ENCODE results near the gene ATP6V1B1.

ATP6V1B1 gene

DNA sequence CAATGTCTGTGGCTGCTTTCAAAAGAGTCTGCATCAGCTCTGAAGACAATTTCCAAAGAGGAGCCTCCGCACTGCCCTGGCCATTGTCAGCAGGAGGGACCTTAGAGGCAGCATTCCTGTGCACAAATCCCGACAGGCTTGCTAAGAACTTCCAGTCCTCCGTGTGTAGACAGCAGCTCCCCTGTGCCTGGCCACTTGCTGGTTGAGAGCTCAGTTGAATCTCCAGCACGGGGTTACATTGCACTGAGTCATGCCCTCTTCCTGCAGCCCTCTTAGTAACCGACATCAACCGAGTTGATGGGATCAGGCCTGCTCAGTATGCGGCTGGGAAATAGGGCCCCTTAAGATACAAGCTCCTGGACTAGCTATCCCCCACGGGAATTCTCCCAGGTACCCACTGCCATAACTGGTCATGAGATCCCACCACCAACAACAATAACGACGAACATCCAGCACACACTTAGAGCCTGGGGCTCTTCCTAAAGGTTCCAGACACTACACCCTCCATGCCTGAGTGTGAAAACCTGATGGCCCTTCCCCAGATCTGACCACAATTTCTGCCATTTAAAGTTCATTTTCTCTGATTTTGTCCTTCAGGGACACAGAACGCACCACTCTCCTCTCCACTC lies 12.0 kb downstream of the ATP6V1B1 start:
- DNase-seq = no peak

- DNase-seq = peak; percentile 76
Observed at GRCh38 chr2:70948337-70949003, 12.8 kb downstream of the ATP6V1B1 start.

- no peak for DNase-seq
Observed at GRCh38 chr2:70949086-70949485, 13.4 kb downstream of the ATP6V1B1 start.

GRCh38 chr2:70954886-70955285 lies 19.2 kb downstream of the ATP6V1B1 start:
- no peak for DNase-seq

DNA sequence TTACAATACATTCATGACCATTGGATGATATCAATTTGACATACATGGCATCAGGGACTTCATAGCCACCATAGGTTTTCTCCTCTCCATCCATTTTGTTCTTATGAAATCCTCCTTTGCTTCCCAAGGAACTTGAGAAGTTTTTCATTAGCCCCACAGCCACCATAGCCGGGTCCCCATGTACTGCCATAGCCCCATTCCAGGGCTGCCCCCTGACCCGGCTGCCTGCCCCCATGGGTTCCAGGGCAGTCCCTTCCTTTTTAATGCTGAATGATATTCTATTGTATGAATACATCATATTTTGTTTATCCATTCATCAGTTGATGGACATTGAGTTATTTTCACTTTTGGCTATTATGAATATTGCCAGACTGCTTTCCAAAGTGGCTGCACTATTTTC lies 20.4 kb downstream of the ATP6V1B1 start:
- DNase-seq = no peak

DNA sequence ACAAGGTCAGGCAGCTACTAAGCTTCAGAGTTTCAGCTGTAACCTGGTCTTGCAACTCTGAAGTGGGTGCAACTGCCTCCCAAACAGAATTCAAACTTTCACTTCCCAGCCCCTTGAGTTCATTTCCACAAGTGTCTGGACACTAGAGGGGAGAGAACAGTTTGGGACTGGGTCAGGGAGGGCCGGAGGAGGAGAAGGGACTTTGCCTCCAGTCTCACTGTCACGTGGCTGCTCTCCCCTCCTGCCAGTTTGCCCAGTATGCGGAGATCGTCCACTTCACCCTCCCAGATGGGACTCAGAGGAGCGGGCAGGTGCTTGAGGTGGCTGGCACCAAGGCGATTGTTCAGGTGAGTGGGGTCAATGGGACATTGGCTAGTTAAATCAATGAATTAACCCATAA lies 22.1 kb downstream of the ATP6V1B1 start:
- no peak for DNase-seq

DNA sequence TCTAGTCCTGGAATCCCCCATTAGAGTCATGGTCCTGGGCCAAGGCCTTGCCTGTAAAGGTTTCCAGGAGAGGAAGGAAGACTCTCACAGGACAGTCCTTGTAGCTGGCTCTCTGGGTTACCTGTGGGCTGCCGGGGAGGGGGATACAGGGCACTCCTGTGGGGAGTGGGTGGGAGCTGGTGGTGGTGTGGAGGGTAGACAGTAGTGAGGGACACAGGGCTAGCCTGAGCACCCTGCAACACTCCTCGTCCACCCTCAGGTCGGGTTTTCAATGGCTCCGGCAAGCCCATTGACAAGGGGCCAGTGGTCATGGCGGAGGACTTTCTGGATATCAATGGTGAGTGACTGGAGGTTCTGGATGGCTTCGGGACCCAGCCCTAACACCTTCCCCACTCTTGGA lies 23.1 kb downstream of the ATP6V1B1 start:
- DNase-seq = peak; percentile 10

GRCh38 chr2:70959271-70959761 lies 23.6 kb downstream of the ATP6V1B1 start:
- DNase-seq = peak; percentile 12

- peak; percentile 16 for DNase-seq
Observed at GRCh38 chr2:70959851-70960832, 24.4 kb downstream of the ATP6V1B1 start.

DNA sequence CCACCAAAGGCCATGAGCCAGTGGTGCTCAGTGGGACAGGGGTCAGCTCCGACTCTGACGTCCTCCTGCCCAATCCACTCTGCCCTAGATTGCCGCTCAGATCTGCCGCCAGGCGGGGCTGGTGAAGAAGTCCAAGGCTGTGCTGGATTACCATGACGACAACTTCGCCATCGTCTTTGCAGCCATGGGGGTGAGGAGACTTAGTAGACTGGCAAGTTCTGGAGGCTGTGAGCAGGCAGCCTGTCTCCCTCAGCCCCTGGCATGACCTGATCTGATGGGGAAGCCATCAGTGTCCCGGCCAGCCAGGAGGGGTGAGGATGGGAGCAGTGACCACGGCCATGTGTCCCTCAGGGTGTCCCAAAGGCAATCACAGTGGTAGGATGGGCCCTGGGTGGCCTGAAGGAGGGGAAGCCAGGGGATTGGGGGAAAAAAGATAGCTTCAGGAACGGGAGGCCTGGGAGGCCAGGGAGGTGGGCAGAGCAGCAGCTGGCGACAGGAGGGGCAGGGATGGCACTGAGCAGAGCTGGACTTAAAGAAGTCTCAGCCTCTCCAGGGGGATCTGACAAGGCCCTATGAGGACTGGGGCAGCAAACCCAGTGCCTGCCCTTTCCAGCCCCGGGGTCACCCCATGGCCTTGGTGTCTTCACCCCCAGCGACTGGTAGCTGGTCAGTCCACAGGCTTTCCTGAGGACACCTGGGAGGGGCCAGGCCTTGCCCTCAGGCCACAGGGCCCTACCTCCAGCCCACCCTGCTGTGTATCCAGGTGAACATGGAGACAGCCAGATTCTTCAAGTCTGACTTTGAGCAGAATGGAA lies 25.3 kb downstream of the ATP6V1B1 start:
- peak; percentile 10 for DNase-seq

DNA sequence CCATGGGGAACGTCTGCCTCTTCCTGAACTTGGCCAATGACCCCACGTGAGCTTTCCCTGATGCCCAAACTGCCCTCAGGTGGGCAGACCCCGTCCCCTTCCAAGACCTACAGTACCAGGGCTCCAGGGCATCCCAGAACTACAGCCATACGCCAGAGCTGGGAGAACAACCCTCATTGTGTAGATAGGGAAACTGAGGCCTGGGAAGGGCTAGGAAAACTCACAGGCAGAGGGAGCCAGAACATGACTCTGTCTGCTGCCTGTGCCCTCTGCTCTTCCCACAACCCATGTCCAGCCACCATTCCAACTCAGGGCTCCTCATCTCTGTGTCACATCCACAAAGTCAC lies 25.9 kb downstream of the ATP6V1B1 start:
- DNase-seq = no peak

DNA sequence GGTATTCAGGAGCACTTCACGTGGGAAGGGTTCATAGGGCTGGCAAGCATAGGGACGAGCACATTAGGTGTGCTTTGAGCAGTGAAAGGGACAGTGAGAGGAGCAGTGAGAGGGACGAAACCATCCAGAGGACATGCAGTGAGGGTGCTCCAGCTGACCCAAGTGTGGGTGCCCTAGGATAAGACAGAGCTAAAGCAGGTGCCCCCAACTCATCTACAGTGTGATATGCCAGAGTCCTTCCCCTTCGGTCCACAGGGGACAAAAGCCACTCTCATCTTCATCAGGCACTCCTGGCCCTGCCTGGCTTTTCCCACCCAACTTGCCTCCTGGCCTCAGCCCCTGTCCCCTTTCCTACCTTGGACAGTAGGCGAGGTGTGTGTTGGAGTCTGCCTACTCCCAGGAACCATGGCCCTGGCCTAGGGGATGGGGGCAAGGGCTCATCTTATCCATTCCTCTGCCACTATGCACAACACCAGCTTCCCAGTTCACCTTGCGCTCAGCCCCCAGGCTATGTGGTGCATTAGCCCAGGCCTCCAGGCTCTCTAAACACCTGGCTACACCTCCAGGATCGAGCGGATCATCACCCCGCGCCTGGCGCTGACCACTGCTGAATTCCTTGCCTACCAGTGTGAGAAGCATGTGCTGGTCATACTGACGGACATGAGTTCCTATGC lies 26.6 kb downstream of the ATP6V1B1 start:
- DNase-seq = peak; percentile 16

DNA sequence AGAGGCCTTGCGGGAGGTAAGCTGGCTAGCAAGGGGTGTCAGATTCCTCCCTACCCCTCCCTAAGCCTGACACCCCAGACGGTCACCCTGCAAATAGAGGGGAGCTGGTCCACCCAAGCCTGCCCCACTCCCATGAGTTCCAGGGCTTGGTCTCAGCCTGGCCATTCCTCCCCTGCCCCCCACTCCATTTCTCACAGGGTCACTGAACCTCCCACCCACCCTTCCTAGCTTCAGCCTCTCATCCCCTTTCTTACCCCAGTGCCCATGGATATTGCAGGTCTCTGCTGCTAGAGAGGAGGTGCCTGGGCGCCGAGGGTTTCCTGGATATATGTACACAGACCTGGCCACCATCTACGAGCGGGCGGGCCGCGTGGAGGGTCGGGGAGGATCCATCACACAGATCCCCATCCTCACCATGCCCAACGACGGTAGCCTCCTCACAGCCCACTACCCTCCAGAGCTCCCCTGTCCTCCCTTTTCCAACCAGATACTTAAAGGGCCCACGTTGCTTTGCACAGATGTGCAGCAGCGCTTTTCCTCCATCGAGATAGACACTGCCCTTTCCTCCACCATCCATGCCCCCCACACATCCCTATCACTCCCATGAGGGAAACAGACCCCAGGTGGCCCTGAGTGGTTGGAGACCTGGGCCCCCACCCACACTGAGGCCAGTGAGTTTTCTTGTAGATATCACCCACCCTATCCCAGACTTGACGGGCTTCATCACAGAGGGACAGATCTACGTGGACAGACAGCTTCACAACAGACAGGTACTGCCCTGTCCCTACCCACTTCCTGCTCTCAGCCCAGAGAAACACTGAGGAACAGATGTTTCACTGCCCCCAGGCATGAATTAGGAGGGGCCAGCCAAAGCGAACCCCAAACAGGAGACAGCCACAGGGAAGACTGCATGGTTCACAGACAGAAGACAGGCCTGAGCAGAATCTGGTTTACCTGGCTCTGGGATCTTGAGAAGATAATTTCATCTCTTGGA lies 27.5 kb downstream of the ATP6V1B1 start:
- peak; percentile 20 for DNase-seq

DNA sequence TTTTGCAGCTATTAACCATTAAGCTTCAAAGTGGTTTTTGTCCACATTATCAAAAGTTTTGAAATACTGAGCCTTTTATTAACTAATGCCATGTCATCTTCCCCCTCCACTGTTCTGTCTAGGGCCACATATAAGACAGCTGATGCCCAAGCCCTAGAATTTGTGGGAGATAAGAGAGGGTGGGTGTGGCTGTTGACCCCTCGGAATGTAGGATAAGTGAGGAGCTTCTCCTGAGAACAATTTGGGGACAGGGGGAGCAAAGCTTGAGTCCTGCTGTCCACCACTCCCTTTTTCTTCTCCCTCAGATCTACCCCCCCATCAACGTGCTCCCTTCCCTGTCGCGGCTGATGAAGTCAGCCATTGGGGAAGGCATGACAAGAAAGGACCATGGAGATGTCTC lies 28.4 kb downstream of the ATP6V1B1 start:
- peak; percentile 22 for DNase-seq

DNA sequence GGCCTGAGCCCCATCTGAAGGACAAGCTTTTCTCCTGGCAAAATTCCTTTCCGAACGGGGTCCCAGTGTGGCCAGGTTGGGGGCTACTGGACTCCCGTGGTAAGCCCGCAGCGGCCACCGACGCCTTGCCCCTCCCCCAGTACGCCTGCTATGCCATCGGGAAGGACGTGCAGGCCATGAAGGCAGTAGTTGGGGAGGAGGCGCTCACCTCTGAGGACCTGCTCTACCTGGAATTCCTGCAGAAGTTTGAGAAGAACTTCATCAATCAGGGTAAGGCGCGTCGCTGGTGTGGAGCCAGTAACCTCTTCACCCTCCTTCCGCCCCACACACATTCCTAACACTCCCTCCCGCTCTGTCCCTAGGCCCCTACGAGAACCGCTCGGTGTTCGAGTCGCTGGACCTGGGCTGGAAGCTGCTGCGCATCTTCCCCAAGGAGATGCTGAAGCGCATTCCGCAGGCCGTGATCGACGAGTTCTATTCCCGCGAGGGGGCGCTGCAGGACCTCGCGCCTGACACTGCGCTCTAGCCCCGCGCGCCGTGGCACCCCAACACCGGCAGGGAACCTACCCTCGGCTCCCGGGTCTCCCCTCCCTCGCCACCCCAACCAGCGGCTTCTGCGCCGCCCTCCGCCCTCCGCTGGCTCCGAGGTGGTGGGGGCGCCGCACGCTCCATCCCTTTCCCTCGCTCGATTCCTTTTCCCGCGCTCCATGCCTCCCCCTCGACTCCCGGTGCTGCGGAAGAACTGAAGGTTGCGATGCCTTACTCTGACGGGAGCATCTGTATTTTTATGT lies 29.1 kb downstream of the ATP6V1B1 start:
- DNase-seq = peak; percentile 51

- peak; percentile 28 for DNase-seq
Observed at GRCh38 chr2:70965506-70965905, 29.8 kb downstream of the ATP6V1B1 start.

- no peak for DNase-seq
Observed at GRCh38 chr2:70966681-70967080, 31.0 kb downstream of the ATP6V1B1 start.

DNA sequence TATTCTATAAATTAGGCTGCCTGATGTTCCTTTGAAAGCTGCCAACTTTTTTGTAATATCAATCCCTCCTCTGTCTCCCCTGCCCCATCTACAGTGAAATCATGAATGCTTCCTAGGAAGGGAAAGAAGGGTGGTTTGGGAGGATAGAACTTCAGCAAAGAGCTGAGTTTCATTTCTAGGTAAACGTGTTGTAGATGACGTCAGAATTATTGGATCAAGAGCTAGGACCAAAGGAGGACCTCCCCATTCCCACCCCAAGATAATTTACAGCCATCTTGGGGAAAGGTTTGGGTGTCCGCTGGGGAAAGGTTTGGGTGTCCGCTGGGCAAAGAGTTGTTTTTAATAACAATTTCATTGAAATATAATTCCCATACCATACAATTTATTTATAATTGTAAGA lies 31.5 kb downstream of the ATP6V1B1 start:
- DNase-seq = no peak

GRCh38 chr2:70974592-70974991 lies 38.9 kb downstream of the ATP6V1B1 start:
- peak; percentile 7 for DNase-seq

- DNase-seq = peak; percentile 5
Observed at GRCh38 chr2:70975237-70975636, 39.5 kb downstream of the ATP6V1B1 start.
